Ovary (tissue), 3 donors: ENCODE data around the gene REST.

Experiments
- POLR2A ChIP-seq: fragments of 450-650 bp; IDR thresholded peaks from one replicate; pipeline ENCODE4 v1.6.1; 2017; ENCODE audit warnings: antibody characterized with exemption, mild to moderate bottlenecking, moderate library complexity
- TF ChIP-seq, protein P1 (sequence below), 3 donors: fragments of 450-650 bp in 2 of 3; fragments of 200-600 bp in 1 of 3; IDR thresholded peaks; one replicate each; pipeline versions ENCODE4 v1.5.1 to v1.8.0; 2016 to 2022; ENCODE audit warnings: antibody characterized with exemption in 3 of 3, mild to moderate bottlenecking in 1 of 3
- donor health status: DM: no; HTN: no; CAD: no.

DNA sequence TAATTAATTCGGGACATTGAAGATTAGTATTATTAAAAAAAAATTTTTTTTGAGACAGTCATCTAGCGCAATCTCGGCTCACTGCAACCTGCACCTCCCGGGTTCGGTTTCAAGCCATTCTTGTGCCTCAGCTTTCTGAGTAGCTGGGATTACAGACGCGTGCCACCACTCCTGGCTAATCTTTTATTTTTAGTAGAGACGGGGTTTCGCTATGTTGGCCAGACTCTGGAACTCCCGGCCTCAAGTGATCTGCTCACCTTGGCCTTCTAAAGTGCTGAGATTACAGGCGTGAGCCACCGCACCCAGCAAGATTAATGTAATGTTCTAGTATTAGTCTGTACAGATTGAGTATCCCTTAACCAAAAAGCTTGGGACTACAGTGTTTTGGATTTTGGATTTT, 32.7 kb downstream of the REST start:
- TF ChIP-seq, protein P1, sequence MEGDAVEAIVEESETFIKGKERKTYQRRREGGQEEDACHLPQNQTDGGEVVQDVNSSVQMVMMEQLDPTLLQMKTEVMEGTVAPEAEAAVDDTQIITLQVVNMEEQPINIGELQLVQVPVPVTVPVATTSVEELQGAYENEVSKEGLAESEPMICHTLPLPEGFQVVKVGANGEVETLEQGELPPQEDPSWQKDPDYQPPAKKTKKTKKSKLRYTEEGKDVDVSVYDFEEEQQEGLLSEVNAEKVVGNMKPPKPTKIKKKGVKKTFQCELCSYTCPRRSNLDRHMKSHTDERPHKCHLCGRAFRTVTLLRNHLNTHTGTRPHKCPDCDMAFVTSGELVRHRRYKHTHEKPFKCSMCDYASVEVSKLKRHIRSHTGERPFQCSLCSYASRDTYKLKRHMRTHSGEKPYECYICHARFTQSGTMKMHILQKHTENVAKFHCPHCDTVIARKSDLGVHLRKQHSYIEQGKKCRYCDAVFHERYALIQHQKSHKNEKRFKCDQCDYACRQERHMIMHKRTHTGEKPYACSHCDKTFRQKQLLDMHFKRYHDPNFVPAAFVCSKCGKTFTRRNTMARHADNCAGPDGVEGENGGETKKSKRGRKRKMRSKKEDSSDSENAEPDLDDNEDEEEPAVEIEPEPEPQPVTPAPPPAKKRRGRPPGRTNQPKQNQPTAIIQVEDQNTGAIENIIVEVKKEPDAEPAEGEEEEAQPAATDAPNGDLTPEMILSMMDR (IDR thresholded peaks at IDR 0.05): no peak
- TF ChIP-seq POLR2A: no peak
